ENCODE data around the gene RPS2. TPM values are rescaled to one million over a fixed set of nuclear protein-coding genes. Genes with fewer than 3 reads are reported as not detected.
A peak's percentile ranks its signal among the peaks of the same experiment; 100 is the strongest.

The RPS2 gene
- total and polyA plus RNA-seq, 12 donors = 691 to 3,593 (median 903) TPM

GRCh38 chr16:2009164-2009711 lies 44.6 kb upstream of the RPS2 start:
- ATAC-seq (peak in 4 of 8 donors; percentile 2 to 7 (median 4)), DNase-seq (no peak)
- H3K27ac ChIP-seq = peak overlapping the region; percentile 32 to 96 (median 92)
- H3K4me3 ChIP-seq = peak overlapping the region; percentile 69 to 99 (median 90)
- WGBS, 2 donors = 0 to 1% methylated on average over 49 to 55 of the region's 55 CpGs
- no peaks in the 10 kb centered on the region for H3K9me3 ChIP-seq
- no peaks in the 10 kb centered on the region for H3K27me3 ChIP-seq
- H3K36me3 ChIP-seq = peaks cover 0 to 14% (median 0%) of the 10 kb centered on the region in 9 donors
- H3K4me1 ChIP-seq = peaks cover 30 to 57% (median 47%) of the 10 kb centered on the region in 9 donors
- intact Hi-C loops (cut with DNase I) = loop anchor here in 1 of 10 donors (10.0 kb wide), 1 partner anchor 136 kb away; the partner anchor contains the start of gene RAB26
- TF ChIP-seq CTCF (IDR thresholded peaks at IDR 0.05) = no peak

GRCh38 chr16:2008631-2009163 lies 44.1 kb upstream of the RPS2 start:
- peak overlapping the region; percentile 69 to 99 (median 90) for H3K4me3 ChIP-seq
- H3K36me3 ChIP-seq = peaks cover 0 to 14% (median 0%) of the 10 kb centered on the region in 9 donors
- H3K4me1 ChIP-seq = peaks cover 34 to 63% (median 52%) of the 10 kb centered on the region in 9 donors
- no peaks in the 10 kb centered on the region for H3K27me3 ChIP-seq
- intact Hi-C loops (cut with DNase I) = loop anchor here in 1 of 10 donors (10.0 kb wide), 1 partner anchor 136 kb away; the partner anchor contains the start of gene RAB26
- peak overlapping the region in 9 of 10 donors; percentile 84 to 96 (median 92) for H3K27ac ChIP-seq
- H3K9me3 ChIP-seq = no peaks in the 10 kb centered on the region
- WGBS, 2 donors = 5 to 8% methylated on average over 23 of the region's 23 CpGs
- no peak for ATAC-seq
- TF ChIP-seq CTCF (IDR thresholded peaks at IDR 0.05) = no peak
- DNase-seq = no peak

- Histone ChIP-seq H3K9me3 (no peaks in the 10 kb centered on the region), H3K27ac (peak overlapping the region in 3 of 10 donors; percentile 90 to 96 (median 94)), H3K27me3 (no peaks in the 10 kb centered on the region), H3K4me3 (peak overlapping the region in 9 of 10 donors; percentile 69 to 99 (median 91)), H3K4me1 (peaks cover 37 to 69% (median 55%) of the 10 kb centered on the region in 9 donors), H3K36me3 (peaks cover 0 to 20% (median 4%) of the 10 kb centered on the region in 9 donors)
- TF ChIP-seq CTCF (IDR thresholded peaks at IDR 0.05) = no peak
- intact Hi-C loops (cut with DNase I) = loop anchor here in 1 of 10 donors (10.0 kb wide), 1 partner anchor 137 kb away; the partner anchor contains the start of gene RAB26
- WGBS, 2 donors = 52 to 59% methylated on average over 15 of the region's 15 CpGs
- no peak for ATAC-seq
- no peak for DNase-seq
Measured at GRCh38 chr16:2008009-2008526, 43.4 kb upstream of the RPS2 start.

GRCh38 chr16:2007081-2007836 lies 42.6 kb upstream of the RPS2 start:
- Histone ChIP-seq H3K4me1 (peaks cover 37 to 69% (median 55%) of the 10 kb centered on the region in 9 donors), H3K4me3 (peak overlapping the region in 2 of 10 donors; percentile 91 to 98), H3K27ac (peak overlapping the region in 1 of 10 donors; percentile 94), H3K9me3 (no peaks in the 10 kb centered on the region), H3K27me3 (no peaks in the 10 kb centered on the region), H3K36me3 (peaks cover 3 to 28% (median 11%) of the 10 kb centered on the region in 9 donors)
- TF ChIP-seq CTCF (IDR thresholded peaks at IDR 0.05) = no peak
- intact Hi-C loops (cut with DNase I) = loop anchor here in 1 of 10 donors (10.0 kb wide), 1 partner anchor 138 kb away; the partner anchor contains the start of gene RAB26
- no peak for ATAC-seq
- DNase-seq = no peak
- 79 to 85% methylated on average over 15 to 16 of the region's 16 CpGs for WGBS, 2 donors

Data from heart right ventricle (tissue), 16 donors.